ENCODE results near the gene NCF4.

The NCF4 gene

DNA sequence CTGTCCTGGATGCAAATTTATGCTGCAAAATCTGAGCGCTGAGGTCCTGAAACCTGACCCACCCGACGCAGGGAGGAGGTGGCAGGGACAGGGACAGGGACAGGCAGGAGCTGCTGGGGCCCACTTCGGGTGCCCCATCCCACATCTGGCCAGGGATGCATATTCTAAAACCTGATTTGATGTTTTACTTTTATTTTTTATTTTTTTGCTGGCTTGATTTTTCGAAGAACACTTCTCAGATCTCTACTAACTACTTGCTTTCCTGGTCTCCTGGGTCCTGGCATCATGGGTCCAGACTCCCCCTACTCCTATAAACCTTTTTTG lies 43.3 kb upstream of the NCF4 start:
- no peak overlapping the region for H3K4me3 ChIP-seq (ENCODE audit: low read depth, low read length)
- DNase-seq (ENCODE audit: low read depth): no peak
- TF ChIP-seq, protein P1, sequence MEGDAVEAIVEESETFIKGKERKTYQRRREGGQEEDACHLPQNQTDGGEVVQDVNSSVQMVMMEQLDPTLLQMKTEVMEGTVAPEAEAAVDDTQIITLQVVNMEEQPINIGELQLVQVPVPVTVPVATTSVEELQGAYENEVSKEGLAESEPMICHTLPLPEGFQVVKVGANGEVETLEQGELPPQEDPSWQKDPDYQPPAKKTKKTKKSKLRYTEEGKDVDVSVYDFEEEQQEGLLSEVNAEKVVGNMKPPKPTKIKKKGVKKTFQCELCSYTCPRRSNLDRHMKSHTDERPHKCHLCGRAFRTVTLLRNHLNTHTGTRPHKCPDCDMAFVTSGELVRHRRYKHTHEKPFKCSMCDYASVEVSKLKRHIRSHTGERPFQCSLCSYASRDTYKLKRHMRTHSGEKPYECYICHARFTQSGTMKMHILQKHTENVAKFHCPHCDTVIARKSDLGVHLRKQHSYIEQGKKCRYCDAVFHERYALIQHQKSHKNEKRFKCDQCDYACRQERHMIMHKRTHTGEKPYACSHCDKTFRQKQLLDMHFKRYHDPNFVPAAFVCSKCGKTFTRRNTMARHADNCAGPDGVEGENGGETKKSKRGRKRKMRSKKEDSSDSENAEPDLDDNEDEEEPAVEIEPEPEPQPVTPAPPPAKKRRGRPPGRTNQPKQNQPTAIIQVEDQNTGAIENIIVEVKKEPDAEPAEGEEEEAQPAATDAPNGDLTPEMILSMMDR (IDR thresholded peaks at IDR 0.05; ENCODE audit: control insufficient read depth, extremely low read depth, insufficient read depth): no peak

DNA sequence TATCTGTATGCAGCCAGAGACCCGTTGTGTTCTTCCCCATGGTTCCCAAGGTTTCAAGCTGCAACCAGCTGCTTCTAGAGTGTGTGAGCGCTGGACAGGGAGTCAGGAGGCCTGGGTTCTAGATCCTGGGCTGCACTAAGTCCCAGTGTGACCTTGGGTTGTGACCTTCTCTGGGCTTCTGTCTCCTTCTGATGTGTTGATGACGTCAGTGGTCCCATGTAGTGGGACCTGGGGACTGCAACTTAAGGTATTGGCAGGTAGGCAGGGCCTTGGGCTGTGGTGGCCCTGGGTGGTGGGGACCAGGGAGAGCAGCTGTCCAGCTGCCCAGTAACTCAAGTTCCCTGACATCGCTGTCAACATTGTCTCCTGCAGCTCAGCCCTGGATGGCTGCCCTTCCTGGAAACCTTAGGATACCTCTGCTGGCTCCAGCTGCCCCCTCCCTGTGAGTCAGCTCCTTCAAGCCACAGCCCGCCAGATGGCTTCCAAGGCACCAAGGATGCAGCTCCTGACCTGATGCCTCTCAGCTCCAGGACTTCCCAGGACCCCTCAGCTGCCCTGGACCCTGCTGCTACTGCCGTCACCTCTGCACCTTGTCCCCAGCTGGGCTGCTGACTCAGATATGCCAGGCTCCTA lies 42.7 kb upstream of the NCF4 start:
- H3K4me3 ChIP-seq (ENCODE audit: low read depth, low read length): no peak overlapping the region
- TF ChIP-seq, protein P1 (IDR thresholded peaks at IDR 0.05; ENCODE audit: control insufficient read depth, extremely low read depth, insufficient read depth): no peak
- no peak for DNase-seq (ENCODE audit: low read depth)

DNA sequence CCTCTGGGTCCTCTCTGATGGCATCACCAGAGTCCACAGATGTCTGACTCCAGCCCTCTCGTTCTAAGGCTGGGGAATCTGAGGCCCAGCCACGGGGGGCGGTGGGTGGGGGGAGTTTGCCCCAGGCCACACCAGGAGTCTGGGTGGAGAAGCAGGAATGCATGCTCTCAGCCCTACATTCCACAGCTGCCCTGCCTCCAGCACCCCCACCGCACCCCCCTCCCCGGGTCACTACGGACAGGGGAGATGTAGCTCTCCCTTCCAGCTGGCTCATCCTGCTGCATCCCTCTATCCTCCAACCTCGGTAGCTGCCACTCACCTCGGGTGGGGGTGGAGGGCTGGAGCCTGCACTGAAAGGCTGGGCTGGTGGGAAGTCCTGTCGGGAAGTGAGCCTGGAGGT lies 41.7 kb upstream of the NCF4 start:
- TF ChIP-seq, protein P1 (IDR thresholded peaks at IDR 0.05; ENCODE audit: control insufficient read depth, extremely low read depth, insufficient read depth): no peak
- no peak for DNase-seq (ENCODE audit: low read depth)
- no peak overlapping the region for H3K4me3 ChIP-seq (ENCODE audit: low read depth, low read length)

DNA sequence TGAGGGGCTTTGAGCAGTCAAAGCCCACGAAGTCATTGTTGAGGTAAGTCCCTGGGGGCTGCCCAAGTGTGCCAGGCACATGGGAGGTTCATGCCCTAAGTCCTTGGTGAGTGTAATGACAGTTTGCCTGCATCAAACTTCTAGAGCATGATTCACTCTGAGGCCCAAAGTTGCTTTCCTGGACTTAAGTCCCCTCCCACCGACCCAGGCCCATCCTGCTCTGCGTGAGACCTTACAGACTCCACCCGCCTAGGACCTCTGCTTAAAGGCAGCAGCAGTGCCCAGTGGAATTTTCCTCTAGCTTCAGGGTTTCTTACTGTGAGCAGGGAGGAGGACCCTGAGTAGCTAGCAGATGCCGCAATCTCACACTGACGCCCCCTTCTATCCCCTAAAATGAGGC lies 38.2 kb upstream of the NCF4 start:
- no peak overlapping the region for H3K4me3 ChIP-seq (ENCODE audit: low read depth, low read length)
- DNase-seq (ENCODE audit: low read depth): no peak
- TF ChIP-seq, protein P1 (IDR thresholded peaks at IDR 0.05; ENCODE audit: control insufficient read depth, extremely low read depth, insufficient read depth): no peak

DNA sequence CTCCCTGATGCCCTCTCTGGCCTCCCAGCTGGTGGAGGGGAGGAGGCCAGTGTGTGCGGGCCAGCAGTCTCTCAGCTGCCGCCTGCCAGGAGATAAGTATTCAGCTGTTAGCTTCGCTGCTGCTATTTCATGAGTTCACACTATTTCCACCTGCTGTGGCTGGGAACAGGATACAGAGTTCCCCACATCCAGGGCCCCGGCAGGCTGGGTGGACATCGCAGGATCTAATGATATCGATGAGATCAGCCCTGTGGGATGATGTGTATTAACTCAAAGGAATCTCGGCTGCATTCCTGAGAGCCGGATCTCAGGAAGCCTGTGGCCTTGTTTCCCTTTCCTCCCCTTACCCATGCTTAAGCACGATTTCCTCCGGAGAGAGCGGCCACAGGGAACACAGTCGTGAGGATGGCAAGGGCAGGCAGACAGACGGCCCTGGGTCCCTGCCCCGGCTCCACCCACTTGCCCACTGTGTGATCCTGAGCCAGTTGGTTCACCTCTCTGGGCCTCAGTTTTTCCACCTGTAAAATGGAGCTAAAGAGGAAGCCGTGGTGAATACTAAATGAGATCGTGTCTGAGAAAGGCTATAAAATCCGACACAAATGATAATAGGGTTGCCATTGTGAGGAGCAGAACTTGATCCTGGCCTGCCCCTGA lies 37.5 kb upstream of the NCF4 start:
- TF ChIP-seq, protein P1 (IDR thresholded peaks at IDR 0.05; ENCODE audit: control insufficient read depth, extremely low read depth, insufficient read depth): no peak
- DNase-seq (ENCODE audit: low read depth): no peak
- no peak overlapping the region for H3K4me3 ChIP-seq (ENCODE audit: low read depth, low read length)

DNA sequence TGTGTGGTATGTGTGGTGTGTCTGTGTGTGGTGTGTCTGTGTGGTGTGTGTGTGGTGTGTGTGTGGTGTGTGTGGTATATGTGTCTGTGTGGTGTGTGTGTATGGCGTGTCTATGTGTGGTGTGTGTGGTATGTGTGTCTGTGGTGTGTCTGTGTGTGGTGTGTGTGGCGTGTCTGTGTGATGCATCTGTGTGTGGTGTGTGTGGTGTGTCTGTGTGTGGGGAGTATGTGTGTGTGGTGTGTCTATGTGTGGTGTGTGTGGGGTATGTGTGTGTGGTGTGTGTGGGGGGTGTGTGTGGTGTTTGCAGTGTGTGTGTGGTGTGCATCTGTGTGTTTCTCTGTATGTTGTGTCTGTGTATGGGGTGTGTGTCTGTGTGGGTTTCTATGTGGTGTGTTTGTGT lies 36.2 kb upstream of the NCF4 start:
- TF ChIP-seq, protein P1 (IDR thresholded peaks at IDR 0.05; ENCODE audit: control insufficient read depth, extremely low read depth, insufficient read depth): no peak
- no peak for DNase-seq (ENCODE audit: low read depth)
- H3K4me3 ChIP-seq (ENCODE audit: low read depth, low read length): no peak overlapping the region

DNA sequence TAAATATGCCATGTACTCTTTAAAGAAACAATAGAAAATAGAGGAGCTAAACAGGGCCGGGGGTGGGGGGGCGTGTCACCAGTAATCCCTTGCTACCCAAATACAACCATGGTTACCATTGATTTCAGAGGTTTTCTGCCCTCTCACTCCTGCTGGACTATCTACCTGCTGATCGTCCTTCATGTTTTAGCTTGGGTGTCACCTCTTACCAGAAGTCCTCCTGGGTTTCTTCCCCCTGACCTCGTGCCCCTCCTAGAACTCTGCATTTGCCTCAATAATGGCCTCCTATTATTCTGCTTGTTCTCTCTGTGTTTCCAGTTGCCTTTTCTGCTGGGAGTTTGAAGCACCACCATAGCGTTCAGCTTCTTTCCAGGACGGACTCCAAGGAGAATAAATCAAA lies 34.5 kb upstream of the NCF4 start:
- TF ChIP-seq, protein P1 (IDR thresholded peaks at IDR 0.05; ENCODE audit: control insufficient read depth, extremely low read depth, insufficient read depth): no peak
- no peak overlapping the region for H3K4me3 ChIP-seq (ENCODE audit: low read depth, low read length)
- DNase-seq (ENCODE audit: low read depth): no peak

Data from LNCaP clone FGC (cell line).